Measurements from ENCODE around the gene MRPL46. TPM values are rescaled to one million over a fixed set of nuclear protein-coding genes. Genes with fewer than 3 reads are reported as not detected.

Gene MRPL46
- 53.6 to 62.1 TPM (median 60.0 TPM) in 5 replicates for total RNA-seq (2022; extraction: Qiagen RNA extraction)

GRCh38 chr15:88467073-88467934 lies at the start of gene MRPL46, which contains the start of gene MRPS11:
Gene MRPL46 (minus strand): TSS chr15:88467388. CDS start chr15:88467377, 11 bp downstream.
Gene MRPS11 (plus strand): TSS chr15:88467708. CDS start chr15:88467718, 10 bp downstream.

Other genes starting within 250 kb of the MRPL46 start
- 17.6 to 23.0 TPM (median 21.1 TPM) in 5 replicates for gene NTRK3, start 210.6 kb downstream of the MRPL46 start, total RNA-seq (2022; extraction: Qiagen RNA extraction)
- gene MRPS11, start 320 bp upstream of the MRPL46 start, total RNA-seq (2022; extraction: Qiagen RNA extraction) = 105 to 130 TPM (median 121 TPM) in 5 replicates
- 5.3 to 6.4 TPM (median 5.7 TPM) in 5 replicates for gene DET1, start 79.3 kb upstream of the MRPL46 start, total RNA-seq (2022; extraction: Qiagen RNA extraction)
- 72.0 to 99.0 TPM (median 83.3 TPM) in 5 replicates for gene AEN, start 154.0 kb upstream of the MRPL46 start, total RNA-seq (2022; extraction: Qiagen RNA extraction)
- gene ISG20, start 171.6 kb upstream of the MRPL46 start, total RNA-seq (2022; extraction: Qiagen RNA extraction) = 36.7 to 46.2 TPM (median 40.1 TPM) in 5 replicates

All from A549 treated with CORT108297 at 1 μM for 4 hours (cell line).